HG02798 (cell line): ENCODE data around the gene EFHC1.
A peak's percentile ranks its signal among the peaks of the same experiment; 100 is the strongest.

Source experiments
- ATAC-seq: cut with Tn5 transposase; IDR thresholded peaks from one replicate; pipeline ENCODE4 v1.9.1; 2021; ENCODE audit warnings: mild to moderate bottlenecking; ENCODE audit not compliant: unreplicated experiment, poor library complexity

The EFHC1 gene

GRCh38 chr6:52534966-52535390, 114.8 kb downstream of the EFHC1 start:
- no peak for ATAC-seq

- ATAC-seq, result peak; percentile 18
Observed at GRCh38 chr6:52535711-52536423, 115.7 kb downstream of the EFHC1 start.

- peak; percentile 61 for ATAC-seq
Observed at GRCh38 chr6:52536424-52536916, 116.3 kb downstream of the EFHC1 start.

- peak; percentile 52 for ATAC-seq
Observed at GRCh38 chr6:52537001-52537753, 117.0 kb downstream of the EFHC1 start.

GRCh38 chr6:52538252-52538900, 118.2 kb downstream of the EFHC1 start:
- ATAC-seq, result no peak

- ATAC-seq, result no peak
Observed at GRCh38 chr6:52538901-52539354, 118.8 kb downstream of the EFHC1 start.

GRCh38 chr6:52539607-52540006, 119.5 kb downstream of the EFHC1 start:
- ATAC-seq, result no peak

GRCh38 chr6:52540286-52540902, 120.3 kb downstream of the EFHC1 start:
- ATAC-seq, result no peak

- no peak for ATAC-seq
Observed at GRCh38 chr6:52541135-52541534, 121.0 kb downstream of the EFHC1 start.

- ATAC-seq, result no peak
Observed at GRCh38 chr6:52543262-52543661, 123.1 kb downstream of the EFHC1 start.

GRCh38 chr6:52543729-52544601, 123.8 kb downstream of the EFHC1 start:
- no peak for ATAC-seq

GRCh38 chr6:52544602-52545405, 124.7 kb downstream of the EFHC1 start:
- no peak for ATAC-seq

- no peak for ATAC-seq
Observed at GRCh38 chr6:52545406-52546119, 125.4 kb downstream of the EFHC1 start.

GRCh38 chr6:52546192-52546591, 126.0 kb downstream of the EFHC1 start:
- peak; percentile 65 for ATAC-seq

- peak; percentile 85 for ATAC-seq
Observed at GRCh38 chr6:52546678-52547077, 126.5 kb downstream of the EFHC1 start.

GRCh38 chr6:52547647-52548352, 127.7 kb downstream of the EFHC1 start:
- ATAC-seq, result no peak

- ATAC-seq, result no peak
Observed at GRCh38 chr6:52548353-52548713, 128.2 kb downstream of the EFHC1 start.

- ATAC-seq, result no peak
Observed at GRCh38 chr6:52548999-52549398, 128.9 kb downstream of the EFHC1 start.
